H4 (cell line): ENCODE measurements around the gene MBNL2. TPM values are rescaled to one million over a fixed set of nuclear protein-coding genes. Genes with fewer than 3 reads are reported as not detected.

Source experiments
- DNase-seq: peaks from one replicate; pipeline ENCODE4 v3.0.0-alpha.2; 2015; ENCODE audit warnings: low spot score
- total RNA-seq: library from RNA; depleted of rRNA; stranded (reverse); fragments of >200 nt; shearing (Covaris generic); gene quantifications from 2 replicates; pipeline ENCODE4 v1.2.3, GENCODE V29; 2014

Gene MBNL2
- total RNA-seq, 1 experiment from 2014 or later = 28.0 TPM

- no peak for DNase-seq
Measured at GRCh38 chr13:97253581-97254293, 31.6 kb downstream of the MBNL2 start.

GRCh38 chr13:97254816-97255215, 32.7 kb downstream of the MBNL2 start:
- peak; percentile 51 for DNase-seq

- peak; percentile 13 for DNase-seq
Measured at GRCh38 chr13:97255515-97256021, 33.4 kb downstream of the MBNL2 start.

- DNase-seq = peak; percentile 73
Measured at GRCh38 chr13:97256343-97256783, 34.2 kb downstream of the MBNL2 start.

GRCh38 chr13:97257228-97257755, 35.2 kb downstream of the MBNL2 start:
- no peak for DNase-seq

GRCh38 chr13:97257800-97258799, 36.0 kb downstream of the MBNL2 start:
- peak; percentile 92 for DNase-seq

- no peak for DNase-seq
Measured at GRCh38 chr13:97258801-97259200, 36.7 kb downstream of the MBNL2 start.

GRCh38 chr13:97259410-97259797, 37.3 kb downstream of the MBNL2 start:
- no peak for DNase-seq

GRCh38 chr13:97259798-97260714, 37.9 kb downstream of the MBNL2 start:
- peak; percentile 65 for DNase-seq

- DNase-seq = no peak
Measured at GRCh38 chr13:97261254-97262005, 39.3 kb downstream of the MBNL2 start.

- DNase-seq = no peak
Measured at GRCh38 chr13:97262058-97262457, 39.9 kb downstream of the MBNL2 start.

GRCh38 chr13:97263160-97263559, 41.0 kb downstream of the MBNL2 start:
- DNase-seq = no peak

- no peak for DNase-seq
Measured at GRCh38 chr13:97264663-97265062, 42.5 kb downstream of the MBNL2 start.

- DNase-seq = no peak
Measured at GRCh38 chr13:97266332-97266731, 44.2 kb downstream of the MBNL2 start.

- DNase-seq = no peak
Measured at GRCh38 chr13:97266772-97267417, 44.8 kb downstream of the MBNL2 start.

GRCh38 chr13:97267418-97268059, 45.4 kb downstream of the MBNL2 start:
- no peak for DNase-seq

GRCh38 chr13:97268772-97269171, 46.6 kb downstream of the MBNL2 start:
- no peak for DNase-seq

GRCh38 chr13:97269603-97270002, 47.5 kb downstream of the MBNL2 start:
- DNase-seq = no peak

- no peak for DNase-seq
Measured at GRCh38 chr13:97272526-97272925, 50.4 kb downstream of the MBNL2 start.
